HG02852 (cell line): Measurements from ENCODE around the gene SNX30.

Experiments
- ATAC-seq: cut with Tn5 transposase; IDR thresholded peaks from one replicate; pipeline ENCODE4 v1.9.1; 2021; ENCODE audit warnings: mild to moderate bottlenecking, moderate library complexity; ENCODE audit not compliant: unreplicated experiment

Gene SNX30

DNA sequence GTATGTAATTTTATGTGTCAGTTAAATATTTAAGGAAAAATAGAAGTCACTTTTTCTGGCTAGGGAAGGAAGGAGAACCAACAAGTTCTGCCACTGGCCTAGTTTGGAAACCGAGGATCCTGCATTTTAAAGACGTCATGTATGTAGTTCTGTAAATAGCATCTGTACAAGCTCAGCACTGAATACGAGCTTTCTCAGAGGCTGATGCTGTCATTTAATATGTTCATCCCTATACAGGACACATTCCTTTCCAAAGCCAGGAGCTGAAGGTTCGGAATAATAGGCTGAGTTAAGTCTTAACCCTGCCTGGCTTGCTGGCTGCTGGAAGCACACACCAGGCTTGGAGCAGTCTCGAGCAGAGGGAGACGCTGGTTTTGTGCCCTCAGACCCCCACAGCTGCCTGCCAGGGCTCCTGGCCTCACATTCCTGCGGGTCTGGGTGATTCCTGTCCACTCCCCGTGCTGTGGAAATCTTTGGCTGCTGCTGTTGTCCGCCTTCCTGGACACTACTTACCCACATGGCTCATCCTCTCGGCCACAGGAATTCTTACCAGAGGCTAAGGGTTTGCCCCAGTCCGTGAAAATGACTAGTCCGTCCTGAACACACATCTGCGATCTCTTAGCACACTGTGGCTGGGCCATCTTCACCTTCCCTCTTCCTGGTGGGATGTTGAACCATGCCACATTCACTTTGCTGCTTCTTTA is 103.5 kb downstream of the SNX30 start:
- no peak for ATAC-seq

DNA sequence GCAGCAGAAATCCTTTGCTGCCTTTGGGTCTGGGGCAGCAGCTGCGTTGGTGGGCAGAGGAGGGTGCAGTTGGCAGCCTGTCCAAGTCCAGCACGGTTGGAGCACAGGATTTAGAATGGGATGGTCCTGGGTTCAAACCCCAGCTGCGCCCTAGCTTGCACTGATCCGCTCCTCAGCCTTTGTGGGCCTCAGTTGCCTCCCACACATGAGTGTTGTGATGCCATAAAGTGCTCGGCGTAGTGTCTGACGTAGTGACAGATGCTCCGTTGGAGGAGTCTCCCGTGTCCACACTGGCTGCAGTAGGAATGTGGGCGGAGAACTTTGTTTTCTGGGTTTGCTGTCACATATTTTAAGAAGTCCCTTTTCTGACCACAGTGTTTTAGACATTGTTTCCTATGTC is 104.1 kb downstream of the SNX30 start:
- no peak for ATAC-seq

DNA sequence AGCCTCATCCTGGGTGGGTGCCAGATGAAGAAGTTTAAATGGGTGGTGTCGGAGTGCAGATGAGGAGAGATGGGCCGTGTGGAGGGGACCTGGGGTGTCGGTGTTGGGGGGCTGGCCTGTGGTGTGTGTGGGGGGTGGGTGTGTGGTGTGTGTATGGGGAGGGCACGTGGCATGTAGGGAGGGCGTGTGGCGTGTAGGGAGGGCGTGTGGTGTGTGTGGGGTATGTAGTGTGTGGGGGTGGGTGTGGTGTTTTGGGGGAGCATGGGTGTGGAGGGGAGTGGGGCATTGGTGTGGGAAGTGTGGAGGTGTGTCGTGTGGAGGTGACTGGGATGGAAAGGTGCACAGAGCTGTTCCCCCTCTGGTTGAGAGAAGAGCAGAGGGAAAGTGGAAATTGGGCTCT is 105.6 kb downstream of the SNX30 start:
- ATAC-seq = no peak

DNA sequence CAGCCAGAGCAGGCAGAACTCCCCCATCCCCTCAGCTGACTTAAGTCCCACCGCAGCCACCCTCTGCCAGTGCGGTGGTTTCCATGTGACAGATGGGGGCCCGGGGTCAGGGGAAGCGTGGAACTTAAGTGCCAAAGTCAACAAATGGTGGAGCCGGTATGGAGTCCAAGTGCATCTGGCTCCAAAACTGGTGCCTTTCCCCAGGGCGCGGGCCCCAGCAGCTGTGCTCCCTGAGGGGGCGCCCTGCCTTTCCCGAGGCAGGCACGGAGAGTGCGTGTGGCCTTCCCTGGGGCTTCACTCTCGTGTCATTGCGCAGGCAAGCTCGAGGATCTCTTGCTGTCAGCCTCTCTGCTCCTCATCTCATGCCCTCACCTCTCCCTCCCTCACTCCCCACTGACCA is 106.3 kb downstream of the SNX30 start:
- ATAC-seq = no peak

DNA sequence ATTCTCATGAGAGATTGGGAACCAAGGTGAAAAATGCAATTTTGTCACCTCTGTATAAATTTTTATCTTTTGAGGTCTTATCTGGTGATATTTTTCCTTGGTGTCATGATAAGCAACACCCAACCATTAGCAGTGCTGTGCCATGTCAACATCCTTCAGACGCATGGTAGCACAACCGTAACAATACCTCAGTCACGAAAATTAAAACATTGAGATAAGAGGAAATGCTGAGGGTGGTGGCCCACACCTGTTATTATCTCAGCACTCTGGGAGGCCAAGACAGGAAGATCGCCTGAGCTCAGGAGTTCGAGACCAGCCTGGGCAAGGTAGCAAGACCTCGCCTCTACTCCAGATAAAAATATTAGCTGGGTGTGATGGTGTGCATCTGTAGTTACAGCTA is 107.4 kb downstream of the SNX30 start:
- ATAC-seq = no peak

DNA sequence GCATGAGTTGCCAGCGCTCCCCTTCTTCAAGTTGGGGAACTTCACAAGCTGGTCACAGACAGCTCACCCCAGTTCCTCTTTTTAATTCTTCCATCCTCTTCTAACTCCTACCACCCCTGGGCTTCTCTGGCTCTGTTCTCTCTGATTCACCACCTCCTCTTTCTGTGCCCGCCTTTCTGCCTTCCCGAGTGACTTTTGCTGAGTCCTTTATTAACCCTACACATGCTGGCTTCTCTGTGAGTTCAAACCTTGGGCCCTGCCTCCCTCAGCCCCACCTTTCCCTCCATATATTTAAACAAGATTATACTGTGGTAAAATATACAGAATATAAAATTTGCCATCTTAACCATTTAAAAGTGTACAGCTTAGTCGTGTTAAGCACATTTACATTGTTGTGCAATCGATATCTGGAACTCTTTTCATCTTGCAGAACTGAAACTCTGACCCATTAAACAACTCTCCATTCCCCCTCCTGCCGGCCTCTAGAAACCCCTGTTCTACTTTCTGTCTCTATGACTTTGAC is 108.1 kb downstream of the SNX30 start:
- ATAC-seq = peak; percentile 61

DNA sequence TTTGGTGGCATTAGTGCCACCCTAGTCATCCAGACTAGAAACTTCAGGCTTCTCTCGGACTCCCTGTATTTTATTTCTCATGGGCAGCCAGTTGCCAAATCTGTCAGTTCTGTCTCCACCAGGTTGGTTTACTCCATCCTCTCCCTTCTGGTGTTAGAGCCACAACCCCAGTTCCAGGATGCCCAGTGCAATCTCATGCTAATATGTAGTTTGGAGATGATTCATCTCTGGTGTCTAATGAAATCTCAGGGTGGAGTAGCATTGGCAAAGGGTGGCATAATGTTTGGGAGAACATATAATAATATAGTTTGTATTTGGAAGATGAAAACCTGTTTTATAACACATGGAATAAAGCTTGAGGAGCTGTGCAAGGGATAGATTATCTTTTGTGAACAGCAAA is 109.9 kb downstream of the SNX30 start:
- no peak for ATAC-seq

DNA sequence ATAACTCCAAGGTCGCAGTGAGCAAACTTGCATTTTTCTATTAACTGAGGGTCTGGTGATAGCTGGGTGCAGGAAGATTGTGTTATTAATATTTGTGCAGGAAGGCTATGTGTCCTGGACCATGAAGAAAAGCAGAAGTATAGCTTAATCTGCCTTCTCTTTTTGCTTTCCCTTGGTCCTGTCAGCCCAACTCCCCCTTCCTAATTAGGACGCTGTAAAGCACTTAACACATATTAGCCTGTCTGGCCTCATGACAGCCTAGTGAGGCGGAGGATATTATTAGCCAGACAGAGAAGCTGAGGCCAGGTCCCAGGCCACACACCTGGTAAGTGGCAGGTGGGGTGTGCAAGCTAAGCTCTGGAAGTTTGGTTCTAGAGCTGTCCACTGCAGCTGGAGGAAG is 110.6 kb downstream of the SNX30 start:
- ATAC-seq = no peak

DNA sequence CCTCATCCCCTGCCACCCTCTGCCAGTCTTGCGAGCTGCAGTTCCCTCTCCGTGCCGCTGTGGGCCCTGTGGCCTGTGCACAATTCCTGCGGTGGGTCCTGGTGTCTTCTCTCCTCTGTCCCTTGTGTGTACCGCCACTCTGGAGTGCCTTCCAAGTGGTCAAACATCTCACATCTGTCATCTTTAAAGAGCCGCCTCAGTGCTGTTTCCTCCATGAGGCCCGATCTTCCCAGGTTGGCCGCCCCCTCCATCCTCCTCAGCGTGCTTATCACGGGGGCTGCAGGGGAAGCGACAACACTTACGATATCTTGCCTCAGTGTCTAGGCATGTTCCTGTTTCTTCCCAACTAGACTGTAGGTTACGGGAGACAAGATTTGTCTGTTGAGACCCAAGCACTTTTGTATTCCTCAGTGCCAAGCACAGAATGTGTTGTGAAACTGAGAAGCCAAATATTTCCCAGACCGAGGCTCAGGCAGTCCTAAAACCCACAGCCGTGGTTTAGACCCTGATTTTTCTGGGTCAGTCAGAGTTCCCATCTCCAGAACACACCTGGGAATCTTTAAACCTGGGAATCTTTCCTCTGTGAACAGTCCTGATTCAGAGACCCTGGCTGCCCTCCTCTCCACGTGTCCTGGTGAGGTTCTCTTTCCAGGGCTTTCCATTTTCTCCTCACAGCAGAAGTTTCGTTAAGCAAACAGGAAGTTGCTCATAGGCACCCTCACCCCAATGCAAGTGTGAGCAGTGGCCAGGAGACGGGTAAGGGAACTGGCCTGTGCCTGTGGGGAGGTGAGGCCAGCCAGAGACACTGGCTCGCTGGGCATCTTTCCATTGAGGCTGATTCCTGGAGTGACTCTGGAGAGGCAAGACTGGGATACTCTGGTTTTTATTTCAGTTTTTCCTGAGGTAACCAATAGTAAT is 111.3 kb downstream of the SNX30 start:
- no peak for ATAC-seq

DNA sequence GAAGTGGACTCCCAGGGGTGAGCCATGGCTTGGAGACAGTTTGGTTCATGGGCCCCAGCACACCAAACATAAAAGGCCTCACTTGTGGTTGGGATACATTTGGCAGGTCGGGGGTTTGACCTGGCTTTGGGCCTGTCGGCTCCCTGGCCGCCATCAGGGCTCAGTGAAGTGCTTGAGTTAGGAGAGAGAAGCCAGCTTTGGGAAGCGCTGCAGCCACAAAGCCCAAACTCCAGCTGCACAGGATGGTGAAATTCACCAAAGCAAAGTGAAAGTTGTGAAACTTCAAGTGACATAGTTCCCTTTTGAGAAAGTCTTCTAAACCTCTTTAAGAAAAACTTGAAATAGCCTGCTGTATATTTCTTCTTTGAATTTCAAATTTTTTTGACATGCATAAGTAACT is 112.7 kb downstream of the SNX30 start:
- ATAC-seq = peak; percentile 39

DNA sequence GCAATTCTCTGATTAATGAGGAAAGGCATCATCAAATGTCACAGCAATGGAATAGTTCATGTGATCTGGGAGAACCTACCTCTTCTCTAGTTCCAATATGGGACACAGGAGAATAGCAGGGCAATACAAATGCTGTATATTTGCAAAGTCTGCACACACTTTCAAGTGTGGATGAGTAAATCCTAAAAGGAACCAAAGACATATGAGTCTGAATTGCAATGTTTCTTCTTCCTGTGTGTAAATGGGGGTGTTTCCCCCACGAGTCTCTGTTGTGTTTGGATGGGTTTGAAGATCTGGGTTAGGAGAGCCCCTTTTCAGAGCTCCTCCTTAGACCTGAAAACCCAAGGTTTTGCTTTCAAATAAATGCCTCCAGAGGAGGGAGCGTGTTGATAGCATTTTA is 113.2 kb downstream of the SNX30 start:
- ATAC-seq = peak; percentile 37

DNA sequence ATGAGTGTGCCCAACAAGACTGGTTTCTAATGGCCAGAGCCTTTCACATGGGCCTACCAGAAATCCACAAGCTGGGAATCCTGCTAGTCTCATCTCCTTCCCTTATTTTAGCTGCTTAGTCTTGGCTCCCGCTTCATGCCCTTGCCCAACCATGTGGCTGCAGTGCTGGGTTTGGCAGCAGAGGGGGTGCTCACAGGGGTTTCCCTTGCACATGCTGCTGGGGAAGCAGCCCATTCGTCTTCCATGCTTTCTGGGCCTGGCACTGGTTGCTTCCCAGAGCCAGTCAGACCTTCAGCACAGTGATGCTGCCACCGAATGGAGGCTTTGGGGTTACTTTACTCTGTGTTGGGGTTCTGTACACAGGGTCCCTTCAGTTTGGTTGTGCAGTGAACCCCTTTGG is 113.8 kb downstream of the SNX30 start:
- no peak for ATAC-seq

DNA sequence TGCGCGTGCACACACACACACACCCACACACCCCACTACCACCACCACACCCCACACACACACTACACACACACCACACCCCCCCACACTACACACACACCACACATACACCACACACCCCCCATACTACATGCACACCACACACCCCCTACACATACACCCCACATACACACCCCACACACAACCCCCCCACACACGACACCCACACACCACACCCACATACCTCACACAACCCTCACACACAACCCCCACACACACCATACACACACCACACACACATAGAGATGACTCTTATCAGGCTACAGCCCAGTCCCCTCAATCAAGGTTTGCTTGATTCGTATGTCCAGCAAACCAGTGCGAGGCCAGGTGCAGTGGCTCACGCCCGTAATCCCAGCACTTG is 114.4 kb downstream of the SNX30 start:
- ATAC-seq = no peak

DNA sequence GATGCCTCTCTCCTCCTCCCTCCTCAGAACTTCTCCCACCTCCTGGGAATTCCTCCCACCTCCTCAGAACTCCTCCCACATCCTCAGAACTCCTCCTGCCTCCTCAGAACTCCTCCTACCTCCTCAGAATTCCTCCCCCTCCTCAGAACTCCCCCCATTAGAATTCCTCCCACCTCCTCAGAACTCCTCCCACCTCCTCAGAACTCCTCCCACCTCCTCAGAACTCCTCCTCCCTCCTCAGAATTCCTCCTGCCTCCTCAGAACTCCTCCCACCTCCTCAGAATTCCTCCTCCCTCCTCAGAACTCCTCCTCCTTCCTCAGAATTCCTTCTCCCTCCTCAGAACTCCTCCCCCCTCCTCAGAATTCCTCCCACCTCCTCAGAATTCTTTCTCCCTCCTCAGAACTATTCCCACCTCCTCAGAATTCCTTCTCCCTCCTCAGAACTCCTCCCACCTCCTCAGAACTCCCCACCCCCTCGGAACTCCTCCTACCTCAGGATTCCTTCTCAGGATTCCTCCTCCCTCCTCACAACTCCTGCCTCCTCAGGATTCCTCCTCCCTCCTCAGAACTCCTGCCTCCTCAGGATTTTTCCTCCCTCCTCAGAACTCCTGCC is 116.2 kb downstream of the SNX30 start:
- no peak for ATAC-seq

DNA sequence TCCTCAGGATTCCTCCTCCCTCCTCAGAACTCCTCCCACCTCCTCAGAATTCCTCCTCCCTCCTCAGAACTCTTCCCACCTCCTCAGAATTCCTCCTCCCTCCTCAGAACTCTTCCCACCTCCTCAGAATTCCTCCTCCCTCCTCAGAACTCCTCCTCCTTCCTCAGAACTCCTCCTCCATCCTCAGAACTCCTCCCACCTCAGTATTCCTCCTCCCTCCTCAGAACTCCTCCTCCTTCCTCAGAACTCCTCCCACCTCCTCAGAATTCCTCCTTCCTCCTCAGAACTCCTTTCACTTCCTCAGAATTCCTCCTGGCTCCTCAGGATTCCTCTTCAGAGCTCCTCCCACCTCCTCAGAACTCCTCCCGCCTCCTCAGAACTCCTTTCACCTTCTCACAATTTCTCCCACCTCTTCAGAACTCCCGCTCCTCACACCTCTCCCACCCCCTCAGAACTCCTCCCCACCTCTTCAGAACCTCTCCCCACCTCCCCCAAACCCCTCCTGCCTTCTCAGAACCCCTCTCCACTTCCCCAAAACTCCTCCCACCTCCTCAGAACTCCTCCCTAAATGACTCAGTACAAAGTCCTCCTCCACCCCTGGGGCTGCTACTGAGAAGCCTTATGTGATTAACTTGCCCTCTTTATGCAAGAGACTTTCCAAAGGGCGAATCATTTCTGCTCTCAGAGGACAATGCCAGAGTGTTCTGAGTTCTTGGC is 116.9 kb downstream of the SNX30 start:
- ATAC-seq = no peak

DNA sequence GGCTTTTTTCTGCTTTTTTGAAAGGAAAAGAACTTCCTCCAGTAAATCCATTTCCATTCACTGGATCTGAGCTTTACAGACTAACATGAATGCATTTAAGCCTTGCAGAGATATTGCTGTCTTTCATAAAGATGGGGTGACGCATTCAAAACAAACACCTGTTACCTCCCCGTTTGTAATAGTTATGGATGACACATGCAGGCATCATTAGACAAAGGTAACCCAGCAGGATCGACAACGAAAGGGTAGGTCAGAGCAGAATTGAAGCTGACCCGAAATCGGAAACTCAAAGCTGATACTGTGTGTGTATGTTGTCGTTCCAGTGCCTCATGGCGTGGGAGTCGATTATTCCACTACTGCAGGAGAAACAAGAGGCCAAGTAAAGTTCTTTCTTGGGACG is 117.9 kb downstream of the SNX30 start:
- ATAC-seq = no peak

DNA sequence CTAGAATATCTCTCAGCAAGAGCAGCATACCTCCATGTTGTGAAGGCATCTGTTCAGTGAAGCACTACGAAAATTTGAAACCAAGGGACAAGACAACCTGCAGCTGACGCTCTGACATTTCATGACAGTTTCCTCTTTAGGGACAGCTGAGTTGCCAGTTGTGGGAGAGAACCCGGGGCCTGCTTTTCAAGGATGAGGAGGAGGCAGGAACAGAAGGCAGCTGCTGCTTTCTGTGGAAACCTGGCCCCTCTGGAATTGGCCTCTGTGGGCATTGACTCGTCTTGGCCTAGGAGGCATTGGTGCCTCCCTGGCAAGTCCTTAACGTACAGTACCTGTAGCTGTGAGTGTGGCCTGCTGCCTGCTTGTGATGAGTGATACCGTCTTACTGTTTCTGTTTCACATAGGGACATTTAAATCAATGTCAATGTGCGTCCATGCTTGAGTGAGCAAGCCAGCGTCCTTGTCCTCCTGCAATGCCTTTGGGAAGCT is 118.5 kb downstream of the SNX30 start:
- peak; percentile 64 for ATAC-seq

DNA sequence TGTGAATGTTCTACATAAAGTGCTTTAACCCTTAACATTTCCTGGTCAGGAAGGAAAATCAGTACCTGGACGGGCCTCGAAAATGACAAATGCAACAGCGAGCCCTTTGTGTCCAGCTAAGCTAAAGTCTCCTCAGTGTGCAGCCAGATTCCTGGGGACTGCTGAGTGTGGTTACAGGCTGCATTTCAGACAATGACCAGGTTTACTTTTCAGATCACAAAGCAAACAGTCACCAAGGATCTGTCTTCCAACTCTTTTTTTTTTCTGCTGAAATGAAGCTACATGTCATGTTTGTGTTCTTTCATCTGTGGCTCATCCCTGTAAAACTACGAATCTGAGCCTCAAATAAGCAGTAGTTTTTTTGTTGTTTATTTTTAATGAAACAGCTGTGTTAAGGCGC is 119.4 kb downstream of the SNX30 start:
- no peak for ATAC-seq

DNA sequence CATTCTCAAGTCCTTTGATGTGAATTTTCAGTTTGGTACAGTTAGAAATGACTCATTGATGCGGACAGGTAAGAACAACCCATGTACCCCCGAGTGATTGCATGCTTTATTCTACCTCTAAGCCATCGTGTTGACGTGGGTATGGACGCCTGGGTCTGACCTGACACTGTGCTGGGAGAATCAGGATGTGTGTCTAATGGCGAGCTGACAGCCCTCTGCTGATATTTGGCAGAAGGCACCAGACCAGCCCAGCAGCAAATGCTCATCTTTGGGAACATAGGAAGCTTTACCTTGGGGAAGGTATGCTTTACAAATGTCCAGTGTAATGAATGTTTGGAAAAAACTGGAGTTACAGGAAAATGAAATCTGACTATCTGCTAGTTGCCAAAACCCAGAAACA is 120.0 kb downstream of the SNX30 start:
- ATAC-seq = no peak

DNA sequence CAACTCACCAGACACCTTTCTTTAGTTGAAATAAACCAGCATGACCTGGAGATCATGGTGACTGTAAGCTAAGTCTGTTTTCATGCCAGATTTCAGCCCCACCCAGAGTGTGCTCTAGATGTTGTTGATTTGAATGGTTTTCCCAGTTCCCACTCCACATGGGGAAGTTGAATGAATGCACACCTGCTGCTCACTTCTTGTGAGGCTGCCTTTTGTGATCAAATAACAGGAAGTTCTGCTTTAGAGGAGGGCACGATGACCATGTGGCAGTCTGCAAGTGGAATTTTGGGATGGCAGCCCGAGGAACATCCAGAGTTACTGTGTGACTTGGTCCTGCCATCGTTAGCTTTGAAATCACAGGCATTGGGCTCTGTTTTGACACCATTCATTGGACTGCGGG is 121.5 kb downstream of the SNX30 start:
- no peak for ATAC-seq
